ENCODE results near the gene CCDC102A.
"Not testable (repeated sequence)": the region's sequence is repeated elsewhere in the genome, so short reads cannot be mapped to it uniquely, and the experiment has no call there.

The CCDC102A gene

DNA sequence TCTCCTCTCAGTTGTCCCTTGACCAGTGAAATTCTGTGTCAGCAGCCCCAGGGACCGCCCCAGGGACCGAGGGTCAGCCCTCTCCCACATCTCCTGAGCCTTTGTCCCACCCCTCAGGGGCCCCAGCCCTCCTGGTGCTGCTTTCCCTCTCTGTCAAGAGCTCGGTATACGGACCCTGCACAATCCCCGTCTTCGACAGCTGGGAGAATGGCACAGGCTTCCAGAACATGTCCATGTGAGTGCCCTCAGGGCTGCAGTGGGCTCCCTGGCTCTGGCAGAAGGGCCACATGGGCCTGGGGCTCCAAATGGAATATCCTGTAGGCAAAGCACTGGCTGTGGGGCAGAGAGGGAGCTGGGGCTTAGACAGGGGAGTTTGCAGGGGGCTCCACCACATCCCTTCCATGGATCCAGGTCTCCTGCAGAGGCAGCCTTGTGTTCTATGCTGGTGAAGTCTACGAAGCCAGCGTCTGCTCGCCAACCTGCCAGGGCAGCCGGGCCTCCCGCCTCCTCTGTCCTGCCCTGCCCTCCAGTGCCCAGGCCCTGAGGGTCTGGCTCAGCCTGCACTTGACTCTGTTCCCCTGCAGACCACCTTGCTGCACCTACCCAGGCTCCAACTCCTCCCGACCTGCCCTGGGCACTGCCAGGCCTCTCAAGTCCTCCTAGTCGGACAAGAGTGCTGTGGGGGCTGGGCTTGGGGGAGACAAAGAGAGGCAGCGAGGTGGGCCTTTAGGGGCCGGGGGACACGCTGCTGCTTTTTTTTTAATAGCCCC, 34.1 kb upstream of the CCDC102A start:
- no peak overlapping the region for H3K4me3 ChIP-seq
- DNase-seq (ENCODE audit: low spot score), result no peak
- H3K27ac ChIP-seq, result no peak overlapping the region
- TF ChIP-seq, protein P1, sequence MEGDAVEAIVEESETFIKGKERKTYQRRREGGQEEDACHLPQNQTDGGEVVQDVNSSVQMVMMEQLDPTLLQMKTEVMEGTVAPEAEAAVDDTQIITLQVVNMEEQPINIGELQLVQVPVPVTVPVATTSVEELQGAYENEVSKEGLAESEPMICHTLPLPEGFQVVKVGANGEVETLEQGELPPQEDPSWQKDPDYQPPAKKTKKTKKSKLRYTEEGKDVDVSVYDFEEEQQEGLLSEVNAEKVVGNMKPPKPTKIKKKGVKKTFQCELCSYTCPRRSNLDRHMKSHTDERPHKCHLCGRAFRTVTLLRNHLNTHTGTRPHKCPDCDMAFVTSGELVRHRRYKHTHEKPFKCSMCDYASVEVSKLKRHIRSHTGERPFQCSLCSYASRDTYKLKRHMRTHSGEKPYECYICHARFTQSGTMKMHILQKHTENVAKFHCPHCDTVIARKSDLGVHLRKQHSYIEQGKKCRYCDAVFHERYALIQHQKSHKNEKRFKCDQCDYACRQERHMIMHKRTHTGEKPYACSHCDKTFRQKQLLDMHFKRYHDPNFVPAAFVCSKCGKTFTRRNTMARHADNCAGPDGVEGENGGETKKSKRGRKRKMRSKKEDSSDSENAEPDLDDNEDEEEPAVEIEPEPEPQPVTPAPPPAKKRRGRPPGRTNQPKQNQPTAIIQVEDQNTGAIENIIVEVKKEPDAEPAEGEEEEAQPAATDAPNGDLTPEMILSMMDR (IDR thresholded peaks at IDR 0.05), result no peak

DNA sequence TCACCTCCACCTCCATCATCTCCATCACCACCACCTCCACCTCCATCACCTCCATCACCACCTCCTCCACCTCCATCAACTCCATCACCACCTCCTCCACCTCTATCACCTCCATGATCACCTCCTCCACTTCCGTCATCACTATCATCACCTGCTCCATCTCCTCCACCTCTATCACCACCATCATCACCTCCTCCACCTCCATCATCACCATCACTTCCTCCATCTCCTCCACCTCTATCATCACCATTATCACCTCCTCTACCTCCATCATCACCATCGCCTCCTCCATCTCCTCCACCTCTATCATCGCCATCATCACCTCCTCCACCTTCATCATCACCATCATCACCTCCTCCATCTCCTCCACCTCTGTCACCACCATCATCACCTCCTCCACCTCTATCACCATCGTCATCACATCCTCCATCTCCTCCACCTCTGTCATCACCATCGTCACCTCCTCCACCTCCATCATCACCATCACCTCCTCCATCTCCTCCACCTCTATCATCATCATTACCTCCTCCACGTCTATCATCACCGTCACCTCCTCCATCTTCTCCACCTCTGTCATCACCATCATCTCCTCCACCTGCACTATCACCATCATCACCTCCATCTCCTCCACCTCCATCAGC, 33.1 kb upstream of the CCDC102A start:
- no peak for DNase-seq (ENCODE audit: low spot score)
- Histone ChIP-seq H3K4me3 (no peak overlapping the region), H3K27ac (no peak overlapping the region)
- TF ChIP-seq, protein P1 (IDR thresholded peaks at IDR 0.05), result no peak

DNA sequence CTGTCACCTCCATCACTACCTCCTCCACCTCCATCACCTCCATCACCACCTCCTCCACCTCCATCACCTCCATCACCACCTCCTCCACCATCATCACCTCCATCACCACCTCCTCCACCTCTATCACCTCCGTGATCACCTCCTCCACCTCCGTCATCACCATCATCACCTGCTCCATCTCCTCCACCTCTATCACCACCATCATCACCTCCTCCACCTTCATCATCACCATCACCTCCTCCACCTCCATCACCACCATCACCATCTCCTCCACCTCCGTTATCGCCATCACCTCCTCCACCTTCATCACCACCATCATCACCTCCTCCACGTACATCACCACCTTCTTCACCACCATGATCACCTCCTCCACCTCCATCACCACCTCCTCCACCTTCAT, 32.4 kb upstream of the CCDC102A start:
- not testable (repeated sequence) for DNase-seq (ENCODE audit: low spot score); H3K27ac ChIP-seq; H3K4me3 ChIP-seq

DNA sequence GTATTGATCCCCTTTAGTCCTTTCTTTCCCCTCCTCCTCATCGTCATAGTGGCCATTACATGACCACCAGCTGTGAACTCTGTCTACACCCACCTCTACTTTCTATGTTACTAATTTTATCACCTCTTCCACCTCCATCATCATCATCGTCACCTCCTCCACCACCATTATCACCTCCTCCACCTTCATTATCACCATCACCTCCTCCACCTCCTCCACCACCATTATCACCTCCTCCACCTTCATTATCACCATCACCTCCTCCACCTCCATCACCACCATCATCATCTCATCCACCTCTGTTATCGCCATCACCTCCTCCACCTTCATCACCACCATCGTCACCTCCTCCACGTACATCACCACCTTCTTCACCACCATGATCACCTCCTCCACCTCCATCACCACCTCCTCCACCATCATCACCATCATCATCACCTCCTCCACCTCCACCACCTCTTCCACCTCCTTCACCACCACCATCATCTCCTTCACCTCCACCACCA, 31.9 kb upstream of the CCDC102A start:
- DNase-seq (ENCODE audit: low spot score), result no peak
- TF ChIP-seq, protein P1 (IDR thresholded peaks at IDR 0.05), result no peak
- Histone ChIP-seq H3K27ac (no peak overlapping the region), H3K4me3 (no peak overlapping the region)

DNA sequence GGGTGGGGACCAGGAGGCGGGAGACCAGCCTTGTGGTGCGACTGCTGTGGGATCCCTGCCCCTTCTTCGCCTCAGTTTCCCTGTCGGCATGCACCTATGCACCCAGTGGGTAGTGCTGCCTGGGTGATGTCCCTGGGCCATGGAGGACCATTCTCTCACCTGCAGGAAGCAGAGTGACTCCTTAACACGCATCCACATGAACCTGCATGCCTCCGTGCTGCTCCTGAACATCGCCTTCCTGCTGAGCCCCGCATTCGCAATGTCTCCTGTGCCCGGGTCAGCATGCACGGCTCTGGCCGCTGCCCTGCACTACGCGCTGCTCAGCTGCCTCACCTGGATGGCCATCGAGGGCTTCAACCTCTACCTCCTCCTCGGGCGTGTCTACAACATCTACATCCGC, 31.3 kb upstream of the CCDC102A start:
- Histone ChIP-seq H3K4me3 (no peak overlapping the region), H3K27ac (no peak overlapping the region)
- TF ChIP-seq, protein P1 (IDR thresholded peaks at IDR 0.05), result no peak
- DNase-seq (ENCODE audit: low spot score), result no peak

DNA sequence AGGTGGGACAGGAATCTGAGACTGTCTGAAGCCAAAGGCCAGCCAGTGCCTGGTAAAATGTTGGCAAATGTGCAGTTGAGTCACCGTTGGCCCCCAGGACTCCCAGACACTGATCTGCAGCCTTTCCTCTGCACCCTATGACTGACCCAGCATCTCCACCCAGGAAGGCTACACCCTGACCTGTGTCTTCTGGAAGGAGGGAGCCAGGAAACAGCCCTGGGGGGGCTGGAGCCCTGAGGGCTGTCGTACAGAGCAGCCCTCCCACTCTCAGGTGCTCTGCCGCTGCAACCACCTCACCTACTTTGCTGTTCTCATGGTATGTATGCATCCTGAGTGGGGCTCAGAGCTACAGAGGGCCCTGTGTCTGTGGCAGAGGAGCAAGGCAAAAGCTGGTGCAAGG, 30.1 kb upstream of the CCDC102A start:
- TF ChIP-seq, protein P1 (IDR thresholded peaks at IDR 0.05), result no peak

DNA sequence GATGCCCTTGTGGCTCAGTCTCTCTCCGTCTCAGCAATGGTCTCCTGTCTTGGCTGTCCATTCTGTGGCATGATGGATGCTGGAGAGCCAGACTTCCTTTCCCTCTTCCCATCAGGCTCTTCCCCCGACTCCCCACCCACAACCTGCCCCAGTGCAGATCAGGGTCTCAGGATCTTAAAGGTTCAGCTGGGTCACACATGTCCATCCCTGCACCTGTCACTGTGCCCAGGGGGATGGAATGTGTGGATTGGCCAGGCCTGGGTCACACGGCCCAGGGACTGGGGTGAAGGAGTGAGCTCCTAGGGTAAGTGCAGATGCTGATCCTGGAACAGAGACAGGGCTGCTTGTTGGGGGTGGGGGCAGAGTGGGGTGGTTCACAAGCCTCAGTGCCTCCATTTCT, 29.1 kb upstream of the CCDC102A start:
- no peak for DNase-seq (ENCODE audit: low spot score)
- TF ChIP-seq, protein P1 (IDR thresholded peaks at IDR 0.05), result no peak
- Histone ChIP-seq H3K27ac (no peak overlapping the region), H3K4me3 (no peak overlapping the region)

More for the DNA sequence above, 30.1 kb upstream of the CCDC102A start:
- DNase-seq (ENCODE audit: low spot score), result no peak
- no peak overlapping the region for H3K4me3 ChIP-seq
- no peak overlapping the region for H3K27ac ChIP-seq

All from coronary artery (tissue), 2 donors.